Liver (tissue), 9 donors: ENCODE results near the gene GREB1. TPM values are rescaled to one million over a fixed set of nuclear protein-coding genes. Genes with fewer than 3 reads are reported as not detected.

Experiments used
- DNase-seq: peaks from one replicate; pipeline ENCODE4 v3.0.0-alpha.2; 2017; ENCODE audit warnings: low spot score
- H3K27ac ChIP-seq, 2 donors: one replicate each; pipeline ENCODE4 v1.7.0; 2013; ENCODE audit warnings: inconsistent platforms in 2 of 2, low read length in 2 of 2, control low read depth in 1 of 2, low read depth in 1 of 2, mild to moderate bottlenecking in 1 of 2
- H3K27me3 ChIP-seq, 4 donors: one replicate each; pipeline versions ENCODE4 v1.6.1 to v1.7.0; 2013; ENCODE audit warnings: low read length in 3 of 4, inconsistent platforms in 1 of 4, mild to moderate bottlenecking in 1 of 4, moderate library complexity in 1 of 4; ENCODE audit not compliant: control insufficient read depth in 4 of 4, insufficient read depth in 4 of 4
- H3K36me3 ChIP-seq, 4 donors: one replicate each; pipeline versions ENCODE4 v1.6.1 to v1.7.0; 2013; ENCODE audit warnings: low read length in 3 of 4, mild to moderate bottlenecking in 3 of 4, low read depth in 1 of 4, moderate library complexity in 1 of 4; ENCODE audit not compliant: control insufficient read depth in 4 of 4, insufficient read depth in 3 of 4
- H3K4me1 ChIP-seq, 4 donors: one replicate each; pipeline versions ENCODE4 v1.6.1 to v1.7.0; 2013; ENCODE audit warnings: low read length in 3 of 4, mild to moderate bottlenecking in 3 of 4, moderate library complexity in 1 of 4; ENCODE audit not compliant: control insufficient read depth in 4 of 4, insufficient read depth in 4 of 4
- H3K4me3 ChIP-seq, 3 donors: one replicate each; pipeline versions ENCODE4 v1.6.1 to v1.7.0; 2013; ENCODE audit warnings: low read length in 3 of 3, control low read depth in 1 of 3, low read depth in 1 of 3, mild to moderate bottlenecking in 1 of 3
- H3K9ac ChIP-seq, 2 donors: one replicate each; pipeline ENCODE4 v1.7.0; 2013; ENCODE audit warnings: low read length in 2 of 2, mild to moderate bottlenecking in 2 of 2, moderate library complexity in 2 of 2, control low read depth in 1 of 2, low read depth in 1 of 2
- H3K9me3 ChIP-seq, 4 donors: one replicate each; pipeline versions ENCODE4 v1.6.1 to v1.7.0; 2013; ENCODE audit warnings: low read length in 3 of 4; ENCODE audit not compliant: control insufficient read depth in 4 of 4
- EGR1 ChIP-seq, 2 donors: IDR thresholded peaks; 2 replicates each; pipeline ENCODE4 v1.6.1; 2016 to 2018; ENCODE audit warnings: antibody characterized with exemption in 2 of 2, low read depth in 2 of 2
- FOXA1 ChIP-seq: IDR thresholded peaks from 2 replicates; pipeline ENCODE4 v1.6.1; 2016; ENCODE audit warnings: antibody characterized with exemption
- FOXA2 ChIP-seq: IDR thresholded peaks from 2 replicates; pipeline ENCODE4 v1.6.1; 2016; ENCODE audit warnings: antibody characterized with exemption
- GABPA ChIP-seq, 2 donors: IDR thresholded peaks in 1 of 2; conservative IDR thresholded peaks in 1 of 2; 2 replicates each; pipeline ENCODE4 v1.6.1; 2016; ENCODE audit warnings: antibody characterized with exemption in 2 of 2, mild to moderate bottlenecking in 1 of 2, moderate library complexity in 1 of 2
- HNF4A ChIP-seq, 2 donors: conservative IDR thresholded peaks; 2 replicates each; pipeline ENCODE4 v1.6.1; 2016; ENCODE audit warnings: antibody characterized with exemption in 2 of 2, mild to moderate bottlenecking in 2 of 2
- HNF4G ChIP-seq: IDR thresholded peaks from 2 replicates; pipeline ENCODE4 v1.6.1; 2016; ENCODE audit warnings: antibody characterized with exemption
- JUND ChIP-seq, 2 donors: IDR thresholded peaks; 2 replicates each; pipeline ENCODE4 v1.6.1; 2016; ENCODE audit warnings: antibody characterized with exemption in 2 of 2
- NR2F2 ChIP-seq: IDR thresholded peaks from 2 replicates; pipeline ENCODE4 v1.6.1; 2016; ENCODE audit warnings: antibody characterized with exemption
- SP1 ChIP-seq: IDR thresholded peaks from 2 replicates; pipeline ENCODE4 v1.6.1; 2018; ENCODE audit warnings: antibody characterized with exemption, mild to moderate bottlenecking
- YY1 ChIP-seq: IDR thresholded peaks from 2 replicates; pipeline ENCODE4 v1.6.1; 2016; ENCODE audit warnings: antibody characterized with exemption, mild to moderate bottlenecking
- WGBS: extraction: QIAGEN DNeasy Blood & Tissue Kit; methylation state at CpG from one replicate; pipeline ENCODE4 v1.1.7; 2013; 5-methylcytosine and 5-hydroxymethylcytosine counted together
- polyA plus RNA-seq, 2 donors: library from polyadenylated mRNA; stranded (reverse) in 1 of 2; unstranded in 1 of 2; fragments of 200-250 nt in 1 of 2; fragments of >200 nt in 1 of 2; fragmentation: Nextera tagmentation in 1 of 2; extraction: Ambion mirVana in 1 of 2; gene quantifications; one replicate each; pipeline versions ENCODE4 v1.2.1 to v1.2.3, GENCODE V29; 2013 to 2015
- total RNA-seq, 2 donors: library from RNA; depleted of rRNA; stranded (reverse); fragments of >200 nt; gene quantifications; one replicate each; pipeline ENCODE4 v1.2.3, GENCODE V29; 2014
- TF ChIP-seq, protein P1 (sequence below): IDR thresholded peaks from 2 replicates; pipeline ENCODE4 v1.6.1; 2016; ENCODE audit warnings: antibody characterized with exemption
- TF ChIP-seq, protein P2 (sequence below): fragments of 150-350 bp; IDR thresholded peaks from 2 replicates; pipeline ENCODE4 v1.5.1; 2017; ENCODE audit warnings: improper control_type of control experiment, low read depth, low read length; ENCODE audit not compliant: missing input control
- TF ChIP-seq, protein P3 (sequence below): IDR thresholded peaks from 2 replicates; pipeline ENCODE4 v1.6.1; 2016; ENCODE audit warnings: antibody characterized with exemption, mild to moderate bottlenecking
- TF ChIP-seq, protein P4 (sequence below): IDR thresholded peaks from 2 replicates; pipeline ENCODE4 v1.6.1; 2016; ENCODE audit warnings: antibody characterized with exemption
- TF ChIP-seq, protein P5 (sequence below): IDR thresholded peaks from 2 replicates; pipeline ENCODE4 v1.6.1; 2016; ENCODE audit warnings: antibody characterized with exemption
- donor health status: healthy.
- donor health status: healthy.
- donor health status: healthy.
- donor health status: healthy.
- donor health status: healthy.

Gene GREB1
- total and polyA plus RNA-seq, 4 donors, result 1.0 to 6.3 (median 3.6) TPM

DNA sequence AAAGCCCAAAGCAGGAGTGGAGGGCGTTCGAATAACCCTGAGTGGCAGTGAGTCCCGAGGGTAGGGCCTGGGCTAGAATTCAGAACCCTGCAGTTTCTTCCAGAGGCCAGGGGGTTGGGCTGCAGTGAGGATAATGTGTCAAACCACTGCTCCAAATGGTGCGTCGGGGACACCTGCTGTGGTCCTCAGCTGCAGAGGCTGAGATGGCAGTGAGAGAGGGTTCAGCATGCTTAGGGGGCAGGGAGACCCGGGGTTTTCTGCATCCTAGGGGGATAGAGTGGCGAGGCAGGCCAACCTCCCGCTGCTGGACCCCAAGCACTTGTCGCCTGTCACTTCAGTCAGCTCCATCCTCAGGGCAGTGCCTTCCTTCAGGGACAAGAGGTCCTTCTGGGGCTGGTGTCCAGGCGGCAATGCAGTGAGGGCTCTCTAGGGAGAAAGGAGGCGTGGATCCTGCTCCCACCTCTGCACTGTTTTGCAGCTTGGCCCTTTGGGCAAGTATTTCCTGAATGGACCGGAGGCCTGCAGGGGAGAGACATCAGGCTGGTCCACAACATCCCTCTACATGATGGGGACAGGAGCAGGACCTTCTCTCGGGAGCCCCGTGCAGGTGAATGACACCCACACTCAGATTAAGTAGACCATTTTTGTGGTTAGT, 144.6 kb downstream of the GREB1 start (continued):
- TF ChIP-seq, protein P1, sequence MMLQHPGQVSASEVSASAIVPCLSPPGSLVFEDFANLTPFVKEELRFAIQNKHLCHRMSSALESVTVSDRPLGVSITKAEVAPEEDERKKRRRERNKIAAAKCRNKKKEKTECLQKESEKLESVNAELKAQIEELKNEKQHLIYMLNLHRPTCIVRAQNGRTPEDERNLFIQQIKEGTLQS, result no peak
- TF ChIP-seq SP1 (no peak), YY1 (no peak)

DNA sequence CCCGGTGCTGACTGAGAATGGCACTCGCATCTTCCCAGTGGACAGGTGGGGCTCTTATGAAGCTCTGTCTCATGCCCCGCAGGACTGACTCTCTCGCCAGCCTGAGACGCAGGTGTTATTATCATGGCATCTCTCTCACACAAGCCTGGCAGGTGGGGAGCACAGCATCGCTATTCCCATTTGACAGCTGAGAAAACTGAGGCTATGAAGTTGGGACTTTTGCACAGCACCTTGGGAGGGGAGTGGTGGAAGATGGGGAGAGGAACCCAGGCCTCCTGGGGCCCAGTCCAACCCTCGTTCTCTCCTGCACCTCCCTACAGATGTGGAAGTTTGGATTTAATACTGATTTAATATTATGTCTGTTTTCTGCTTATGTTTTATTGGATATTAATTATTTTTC, 145.2 kb downstream of the GREB1 start:
- Histone ChIP-seq H3K27me3 (peaks cover 0 to 6% (median 2%) of the 10 kb centered on the region in 4 donors), H3K9ac (no peak overlapping the region), H3K9me3 (no peaks in the 10 kb centered on the region), H3K4me3 (no peak overlapping the region), H3K36me3 (no peaks in the 10 kb centered on the region), H3K27ac (no peak overlapping the region), H3K4me1 (no peaks in the 10 kb centered on the region)
- DNase-seq, result no peak
- 75% methylated on average over 7 of the region's 7 CpGs for WGBS
- TF ChIP-seq, protein P2, sequence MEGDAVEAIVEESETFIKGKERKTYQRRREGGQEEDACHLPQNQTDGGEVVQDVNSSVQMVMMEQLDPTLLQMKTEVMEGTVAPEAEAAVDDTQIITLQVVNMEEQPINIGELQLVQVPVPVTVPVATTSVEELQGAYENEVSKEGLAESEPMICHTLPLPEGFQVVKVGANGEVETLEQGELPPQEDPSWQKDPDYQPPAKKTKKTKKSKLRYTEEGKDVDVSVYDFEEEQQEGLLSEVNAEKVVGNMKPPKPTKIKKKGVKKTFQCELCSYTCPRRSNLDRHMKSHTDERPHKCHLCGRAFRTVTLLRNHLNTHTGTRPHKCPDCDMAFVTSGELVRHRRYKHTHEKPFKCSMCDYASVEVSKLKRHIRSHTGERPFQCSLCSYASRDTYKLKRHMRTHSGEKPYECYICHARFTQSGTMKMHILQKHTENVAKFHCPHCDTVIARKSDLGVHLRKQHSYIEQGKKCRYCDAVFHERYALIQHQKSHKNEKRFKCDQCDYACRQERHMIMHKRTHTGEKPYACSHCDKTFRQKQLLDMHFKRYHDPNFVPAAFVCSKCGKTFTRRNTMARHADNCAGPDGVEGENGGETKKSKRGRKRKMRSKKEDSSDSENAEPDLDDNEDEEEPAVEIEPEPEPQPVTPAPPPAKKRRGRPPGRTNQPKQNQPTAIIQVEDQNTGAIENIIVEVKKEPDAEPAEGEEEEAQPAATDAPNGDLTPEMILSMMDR, result no peak
- TF ChIP-seq SP1 (no peak), NR2F2 (no peak), HNF4A (conservative IDR thresholded peaks at IDR 0.05) (no peak), GABPA (IDR thresholded peaks at IDR 0.05 in 1 of 2, conservative IDR thresholded peaks at IDR 0.05 in 1 of 2) (no peak), EGR1 (IDR thresholded peaks at IDR 0.05; ENCODE audit: low read depth in 2 of 2) (no peak), FOXA2 (no peak), HNF4G (no peak), FOXA1 (no peak), JUND (IDR thresholded peaks at IDR 0.05) (no peak)
- TF ChIP-seq, protein P3, sequence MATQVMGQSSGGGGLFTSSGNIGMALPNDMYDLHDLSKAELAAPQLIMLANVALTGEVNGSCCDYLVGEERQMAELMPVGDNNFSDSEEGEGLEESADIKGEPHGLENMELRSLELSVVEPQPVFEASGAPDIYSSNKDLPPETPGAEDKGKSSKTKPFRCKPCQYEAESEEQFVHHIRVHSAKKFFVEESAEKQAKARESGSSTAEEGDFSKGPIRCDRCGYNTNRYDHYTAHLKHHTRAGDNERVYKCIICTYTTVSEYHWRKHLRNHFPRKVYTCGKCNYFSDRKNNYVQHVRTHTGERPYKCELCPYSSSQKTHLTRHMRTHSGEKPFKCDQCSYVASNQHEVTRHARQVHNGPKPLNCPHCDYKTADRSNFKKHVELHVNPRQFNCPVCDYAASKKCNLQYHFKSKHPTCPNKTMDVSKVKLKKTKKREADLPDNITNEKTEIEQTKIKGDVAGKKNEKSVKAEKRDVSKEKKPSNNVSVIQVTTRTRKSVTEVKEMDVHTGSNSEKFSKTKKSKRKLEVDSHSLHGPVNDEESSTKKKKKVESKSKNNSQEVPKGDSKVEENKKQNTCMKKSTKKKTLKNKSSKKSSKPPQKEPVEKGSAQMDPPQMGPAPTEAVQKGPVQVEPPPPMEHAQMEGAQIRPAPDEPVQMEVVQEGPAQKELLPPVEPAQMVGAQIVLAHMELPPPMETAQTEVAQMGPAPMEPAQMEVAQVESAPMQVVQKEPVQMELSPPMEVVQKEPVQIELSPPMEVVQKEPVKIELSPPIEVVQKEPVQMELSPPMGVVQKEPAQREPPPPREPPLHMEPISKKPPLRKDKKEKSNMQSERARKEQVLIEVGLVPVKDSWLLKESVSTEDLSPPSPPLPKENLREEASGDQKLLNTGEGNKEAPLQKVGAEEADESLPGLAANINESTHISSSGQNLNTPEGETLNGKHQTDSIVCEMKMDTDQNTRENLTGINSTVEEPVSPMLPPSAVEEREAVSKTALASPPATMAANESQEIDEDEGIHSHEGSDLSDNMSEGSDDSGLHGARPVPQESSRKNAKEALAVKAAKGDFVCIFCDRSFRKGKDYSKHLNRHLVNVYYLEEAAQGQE, result no peak
- TF ChIP-seq, protein P1, result no peak
- TF ChIP-seq, protein P4, sequence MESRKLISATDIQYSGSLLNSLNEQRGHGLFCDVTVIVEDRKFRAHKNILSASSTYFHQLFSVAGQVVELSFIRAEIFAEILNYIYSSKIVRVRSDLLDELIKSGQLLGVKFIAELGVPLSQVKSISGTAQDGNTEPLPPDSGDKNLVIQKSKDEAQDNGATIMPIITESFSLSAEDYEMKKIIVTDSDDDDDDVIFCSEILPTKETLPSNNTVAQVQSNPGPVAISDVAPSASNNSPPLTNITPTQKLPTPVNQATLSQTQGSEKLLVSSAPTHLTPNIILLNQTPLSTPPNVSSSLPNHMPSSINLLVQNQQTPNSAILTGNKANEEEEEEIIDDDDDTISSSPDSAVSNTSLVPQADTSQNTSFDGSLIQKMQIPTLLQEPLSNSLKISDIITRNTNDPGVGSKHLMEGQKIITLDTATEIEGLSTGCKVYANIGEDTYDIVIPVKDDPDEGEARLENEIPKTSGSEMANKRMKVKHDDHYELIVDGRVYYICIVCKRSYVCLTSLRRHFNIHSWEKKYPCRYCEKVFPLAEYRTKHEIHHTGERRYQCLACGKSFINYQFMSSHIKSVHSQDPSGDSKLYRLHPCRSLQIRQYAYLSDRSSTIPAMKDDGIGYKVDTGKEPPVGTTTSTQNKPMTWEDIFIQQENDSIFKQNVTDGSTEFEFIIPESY, result no peak
- TF ChIP-seq, protein P5, sequence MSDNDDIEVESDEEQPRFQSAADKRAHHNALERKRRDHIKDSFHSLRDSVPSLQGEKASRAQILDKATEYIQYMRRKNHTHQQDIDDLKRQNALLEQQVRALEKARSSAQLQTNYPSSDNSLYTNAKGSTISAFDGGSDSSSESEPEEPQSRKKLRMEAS, result no peak
